Ishikawa (cell line): ENCODE results near the gene PPM1L.

Experiments
- CEBPB ChIP-seq: IDR thresholded peaks from 2 replicates; pipeline ENCODE4 v1.6.1; 2012
- CREB1 ChIP-seq: IDR thresholded peaks from 2 replicates; pipeline ENCODE4 v1.6.1; 2012; ENCODE audit warnings: low read depth
- EP300 ChIP-seq: IDR thresholded peaks from 2 replicates; pipeline ENCODE4 v1.6.1; 2012; ENCODE audit warnings: borderline replicate concordance
- FOXM1 ChIP-seq: IDR thresholded peaks from 2 replicates; pipeline ENCODE4 v1.6.1; 2012; ENCODE audit warnings: low read depth, borderline replicate concordance
- MAX ChIP-seq: IDR thresholded peaks from 2 replicates; pipeline ENCODE4 v1.6.1; 2012
- RAD21 ChIP-seq: IDR thresholded peaks from 2 replicates; pipeline ENCODE4 v1.6.1; 2012; ENCODE audit warnings: low read depth
- REST ChIP-seq: IDR thresholded peaks from 2 replicates; pipeline ENCODE4 v1.6.1; 2012; ENCODE audit warnings: low read depth, mild to moderate bottlenecking
- TAF1 ChIP-seq: IDR thresholded peaks from 2 replicates; pipeline ENCODE4 v1.6.1; 2012; ENCODE audit warnings: low read depth, mild to moderate bottlenecking
- TEAD4 ChIP-seq: IDR thresholded peaks from 2 replicates; pipeline ENCODE4 v1.6.1; 2012
- YY1 ChIP-seq: IDR thresholded peaks from 2 replicates; pipeline ENCODE4 v1.6.1; 2012; ENCODE audit warnings: low read depth

- TF ChIP-seq FOXM1 (no peak), EP300 (no peak), TAF1 (no peak), TEAD4 (no peak), REST (no peak), CREB1 (no peak), MAX (no peak), CEBPB (no peak), RAD21 (no peak), YY1 (no peak)
Measured at GRCh38 chr3:160748231-160748630, 7.8 kb upstream of the PPM1L start.
